SU-DHL-6 (cell line): ENCODE measurements around the gene OR51B2.

Experiments
- EZH2phosphoT487 ChIP-seq: fragments of 200-600 bp; sonication (generic), shearing (Covaris generic); conservative IDR thresholded peaks from 2 replicates; pipeline ENCODE4 v1.6.1; 2018; ENCODE audit warnings: mild to moderate bottlenecking, antibody characterized with exemption, low read length, moderate library complexity, mixed read lengths
- TF ChIP-seq, protein P1 (sequence below): fragments of 200-600 bp; sonication (generic); IDR thresholded peaks from one replicate; pipeline ENCODE4 v1.5.1; 2017; ENCODE audit warnings: antibody characterized with exemption, mild to moderate bottlenecking, low read length, moderate library complexity; ENCODE audit not compliant: insufficient read depth, poor library complexity, severe bottlenecking

DNA sequence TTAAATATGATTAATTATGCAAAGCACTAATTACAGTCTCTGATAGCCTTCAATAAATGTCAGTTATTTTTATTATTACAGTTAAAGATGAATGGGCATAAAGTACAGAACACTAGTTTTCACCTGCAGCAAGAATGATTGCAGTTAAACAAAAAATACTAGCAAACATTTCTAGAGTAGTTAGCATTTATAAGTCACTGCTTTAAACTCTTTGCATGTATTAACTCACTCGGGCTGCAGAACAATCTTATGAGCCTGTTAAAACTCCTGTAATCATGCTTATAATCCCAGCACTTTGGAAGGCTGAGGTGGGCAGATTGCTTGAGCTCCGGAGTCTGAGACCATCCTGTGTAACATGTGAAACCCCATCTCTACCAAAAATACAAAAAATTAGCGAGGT is 37.2 kb downstream of the OR51B2 start:
- TF ChIP-seq, protein P1, sequence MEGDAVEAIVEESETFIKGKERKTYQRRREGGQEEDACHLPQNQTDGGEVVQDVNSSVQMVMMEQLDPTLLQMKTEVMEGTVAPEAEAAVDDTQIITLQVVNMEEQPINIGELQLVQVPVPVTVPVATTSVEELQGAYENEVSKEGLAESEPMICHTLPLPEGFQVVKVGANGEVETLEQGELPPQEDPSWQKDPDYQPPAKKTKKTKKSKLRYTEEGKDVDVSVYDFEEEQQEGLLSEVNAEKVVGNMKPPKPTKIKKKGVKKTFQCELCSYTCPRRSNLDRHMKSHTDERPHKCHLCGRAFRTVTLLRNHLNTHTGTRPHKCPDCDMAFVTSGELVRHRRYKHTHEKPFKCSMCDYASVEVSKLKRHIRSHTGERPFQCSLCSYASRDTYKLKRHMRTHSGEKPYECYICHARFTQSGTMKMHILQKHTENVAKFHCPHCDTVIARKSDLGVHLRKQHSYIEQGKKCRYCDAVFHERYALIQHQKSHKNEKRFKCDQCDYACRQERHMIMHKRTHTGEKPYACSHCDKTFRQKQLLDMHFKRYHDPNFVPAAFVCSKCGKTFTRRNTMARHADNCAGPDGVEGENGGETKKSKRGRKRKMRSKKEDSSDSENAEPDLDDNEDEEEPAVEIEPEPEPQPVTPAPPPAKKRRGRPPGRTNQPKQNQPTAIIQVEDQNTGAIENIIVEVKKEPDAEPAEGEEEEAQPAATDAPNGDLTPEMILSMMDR: no peak
- no peak for TF ChIP-seq EZH2phosphoT487
